HG03060 (cell line): ENCODE results near the gene RAN.
"Not testable (repeated sequence)": the region's sequence is repeated elsewhere in the genome, so short reads cannot be mapped to it uniquely, and the experiment has no call there.

Experiments
- ATAC-seq: cut with Tn5 transposase; IDR thresholded peaks from one replicate; pipeline ENCODE4 v1.9.1; 2021; ENCODE audit warnings: low read depth, moderate number of reproducible peaks; ENCODE audit not compliant: unreplicated experiment

RAN gene

GRCh38 chr12:130848785-130849305 lies 23.0 kb upstream of the RAN start:
- not testable (repeated sequence) for ATAC-seq

DNA sequence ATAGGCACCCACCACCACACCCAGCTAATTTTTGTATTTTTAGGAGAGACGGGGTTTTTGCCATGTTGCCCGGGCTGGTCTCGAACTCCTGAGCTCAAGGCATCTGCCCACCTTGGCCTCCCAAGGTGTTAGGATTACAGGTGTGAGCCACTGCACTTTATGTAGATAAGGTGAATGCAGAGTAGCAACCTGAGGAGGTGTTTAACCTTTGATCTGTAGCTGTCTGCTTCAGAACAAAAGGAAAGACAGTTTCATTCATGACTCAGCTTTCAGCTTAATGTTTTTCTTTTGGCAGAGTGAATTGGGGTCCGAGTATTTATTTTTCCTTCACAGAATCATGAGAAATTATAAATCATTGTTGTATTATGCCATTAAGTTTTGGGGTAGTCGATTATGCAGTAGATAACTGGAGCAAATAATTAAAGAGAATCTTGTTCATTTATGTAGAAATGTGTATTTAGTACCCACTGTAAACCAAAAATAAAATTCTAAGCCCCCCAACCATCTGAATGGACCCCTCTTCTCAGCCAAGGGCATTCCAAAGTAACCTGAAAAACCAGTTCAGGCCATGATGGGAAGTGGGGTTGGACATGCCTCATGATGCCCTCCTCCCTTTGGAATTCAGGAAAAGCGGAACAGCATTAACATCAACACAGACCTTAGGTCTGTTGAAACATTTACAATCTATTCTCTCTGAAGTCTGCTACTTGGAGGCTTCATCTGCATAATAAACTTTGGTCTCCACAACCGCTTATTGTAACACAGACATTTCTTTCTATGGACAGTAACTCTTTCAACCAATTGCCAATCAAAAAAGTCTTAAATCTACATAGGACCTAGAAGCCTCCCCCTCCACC lies 22.1 kb upstream of the RAN start:
- no peak for ATAC-seq

- no peak for ATAC-seq
These were observed 21.3 kb upstream of the RAN start for GRCh38 chr12:130850418-130851021.

DNA sequence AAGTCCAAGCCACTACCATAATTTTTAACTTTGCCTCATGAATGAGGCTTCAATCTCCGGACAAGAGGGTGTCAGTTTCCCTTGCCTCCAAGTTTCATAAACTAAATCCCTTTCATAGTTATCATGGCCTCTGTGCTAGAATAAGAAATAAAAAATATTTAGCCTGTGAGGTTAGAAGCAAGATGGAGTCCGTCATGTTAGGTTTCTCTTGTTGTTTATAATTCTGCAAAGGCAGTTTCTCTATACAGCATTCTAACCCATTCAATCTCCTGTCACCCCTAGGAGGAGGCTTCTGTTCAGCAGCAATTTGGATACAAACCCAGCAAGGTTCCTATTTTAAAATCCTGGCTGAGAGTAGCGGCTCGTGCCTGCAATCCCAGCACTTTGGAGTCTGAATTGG lies 15.8 kb upstream of the RAN start:
- ATAC-seq, result no peak

GRCh38 chr12:130858084-130858483 lies 13.8 kb upstream of the RAN start:
- no peak for ATAC-seq

DNA sequence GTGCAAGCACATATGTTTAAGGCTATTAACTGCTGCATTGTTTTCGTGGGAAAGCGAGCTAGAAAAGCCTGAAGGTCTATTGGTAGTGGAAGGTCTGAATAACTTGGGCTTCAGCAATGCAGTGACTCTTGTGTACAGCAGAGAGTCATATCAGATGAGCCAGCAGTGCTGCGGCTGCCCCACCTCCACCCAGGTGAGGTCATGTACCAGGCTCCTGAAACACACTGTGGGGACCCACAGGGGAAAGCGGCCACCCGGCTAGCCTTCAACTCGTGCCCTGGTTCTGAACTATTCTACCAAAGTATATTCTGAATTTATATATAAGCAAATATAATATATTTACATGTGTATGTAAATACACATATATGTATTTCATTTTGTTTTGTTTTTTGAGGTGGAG lies 12.7 kb upstream of the RAN start:
- ATAC-seq, result no peak

- no peak for ATAC-seq
These were observed 11.6 kb upstream of the RAN start for GRCh38 chr12:130860311-130860710.

- ATAC-seq, result no peak
These were observed 9.7 kb upstream of the RAN start for GRCh38 chr12:130862161-130862560.

DNA sequence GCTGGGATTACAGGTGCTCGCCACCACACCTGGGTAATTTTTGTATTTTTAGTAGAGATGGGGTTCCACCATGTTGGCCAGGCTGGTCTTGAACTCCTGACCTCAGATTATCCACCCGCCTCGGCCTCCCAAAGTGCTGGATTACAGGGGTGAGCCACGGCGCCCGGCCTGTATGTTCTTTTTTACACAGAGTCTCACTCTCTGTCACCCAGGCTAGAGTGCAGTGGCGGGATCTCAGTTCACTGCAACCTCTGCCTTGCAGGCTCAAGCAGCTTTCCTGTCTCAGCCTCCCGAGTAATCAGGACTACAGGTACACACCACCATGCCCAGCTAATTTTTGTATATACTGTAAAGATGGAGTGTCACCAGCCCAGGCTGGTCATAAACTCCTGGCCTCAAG lies 9.1 kb upstream of the RAN start:
- ATAC-seq, result not testable (repeated sequence)

GRCh38 chr12:130863298-130863697 lies 8.6 kb upstream of the RAN start:
- no peak for ATAC-seq

DNA sequence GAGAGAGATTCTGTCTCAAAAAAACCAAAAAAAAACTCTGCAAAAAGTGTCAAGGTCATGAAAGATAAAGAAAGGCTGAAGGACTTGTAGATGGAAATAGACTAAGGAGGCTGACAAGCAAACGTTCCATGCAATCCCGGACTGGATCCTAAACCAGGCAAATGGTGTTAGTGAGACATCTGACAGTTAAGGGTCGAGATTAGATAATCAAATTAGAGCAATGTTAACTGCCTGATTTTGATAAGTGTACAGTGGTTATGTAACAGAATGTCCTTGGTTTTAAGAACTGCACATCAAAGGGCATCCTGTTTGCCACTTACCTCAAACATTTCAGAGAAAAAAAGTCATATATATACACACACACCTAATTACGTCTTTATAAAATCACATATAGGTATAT lies 3.5 kb upstream of the RAN start:
- ATAC-seq, result no peak

- ATAC-seq, result peak; percentile 70
These were observed 1.2 kb upstream of the RAN start for GRCh38 chr12:130870442-130871285.

GRCh38 chr12:130872179-130873096 lies 572 bp downstream of the RAN start:
- ATAC-seq, result no peak

GRCh38 chr12:130873106-130873795 lies 1.4 kb downstream of the RAN start:
- no peak for ATAC-seq

GRCh38 chr12:130873825-130874224 lies 2.0 kb downstream of the RAN start:
- ATAC-seq, result no peak

DNA sequence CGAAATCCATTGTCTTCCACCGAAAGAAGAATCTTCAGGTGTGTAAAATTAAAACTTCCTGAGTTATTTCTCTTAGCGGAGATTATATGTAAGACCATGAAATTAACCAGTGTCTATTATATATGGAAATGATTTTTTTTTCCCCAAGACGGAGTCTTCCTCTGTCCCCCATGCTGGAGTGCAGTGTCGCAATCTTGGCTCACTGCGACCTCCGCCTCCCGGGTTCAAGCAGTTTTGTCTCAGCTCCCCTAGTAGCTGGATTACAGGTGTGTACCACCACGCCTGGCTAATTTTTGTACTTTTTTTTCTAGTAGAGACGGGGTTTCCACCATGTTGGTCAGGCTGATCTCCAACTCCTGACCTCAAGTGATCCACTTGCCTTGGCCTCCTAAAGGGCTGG lies 2.8 kb downstream of the RAN start:
- ATAC-seq, result no peak

DNA sequence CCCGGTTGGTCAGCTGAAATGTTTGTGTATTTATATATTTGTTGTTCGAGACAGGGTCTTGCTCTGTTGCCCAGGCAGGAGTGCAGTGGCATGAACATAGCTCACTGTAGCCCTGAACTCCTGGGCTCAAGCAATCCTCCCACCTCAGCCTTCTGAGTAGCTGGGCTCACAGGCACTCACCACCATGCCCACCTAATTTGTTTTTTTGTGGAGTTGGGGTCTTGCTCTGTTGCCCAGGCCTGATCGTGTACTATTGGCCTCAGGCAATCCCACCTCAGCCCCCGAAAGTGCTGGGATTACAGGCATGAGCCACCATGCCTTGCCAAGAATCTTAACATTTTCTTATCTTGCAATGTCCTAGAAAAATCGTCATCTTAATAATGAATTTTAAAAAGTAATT lies 3.3 kb downstream of the RAN start:
- ATAC-seq, result no peak

DNA sequence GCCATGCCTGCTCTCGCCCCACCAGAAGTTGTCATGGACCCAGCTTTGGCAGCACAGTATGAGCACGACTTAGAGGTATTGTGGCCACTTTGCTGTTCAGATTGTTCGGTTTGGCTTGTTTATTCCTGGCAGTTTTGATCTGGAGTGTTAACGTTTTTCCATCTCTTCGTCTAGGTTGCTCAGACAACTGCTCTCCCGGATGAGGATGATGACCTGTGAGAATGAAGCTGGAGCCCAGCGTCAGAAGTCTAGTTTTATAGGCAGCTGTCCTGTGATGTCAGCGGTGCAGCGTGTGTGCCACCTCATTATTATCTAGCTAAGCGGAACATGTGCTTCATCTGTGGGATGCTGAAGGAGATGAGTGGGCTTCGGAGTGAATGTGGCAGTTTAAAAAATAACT lies 3.8 kb downstream of the RAN start:
- ATAC-seq, result not testable (repeated sequence)

DNA sequence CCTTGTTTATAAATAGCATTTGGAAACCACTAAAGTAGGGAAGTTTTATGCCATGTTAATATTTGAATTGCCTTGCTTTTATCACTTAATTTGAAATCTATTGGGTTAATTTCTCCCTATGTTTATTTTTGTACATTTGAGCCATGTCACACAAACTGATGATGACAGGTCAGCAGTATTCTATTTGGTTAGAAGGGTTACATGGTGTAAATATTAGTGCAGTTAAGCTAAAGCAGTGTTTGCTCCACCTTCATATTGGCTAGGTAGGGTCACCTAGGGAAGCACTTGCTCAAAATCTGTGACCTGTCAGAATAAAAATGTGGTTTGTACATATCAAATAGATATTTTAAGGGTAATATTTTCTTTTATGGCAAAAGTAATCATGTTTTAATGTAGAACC lies 4.4 kb downstream of the RAN start:
- ATAC-seq, result no peak
